ENCODE measurements around the gene PHC3.
"Not testable (repeated sequence)": the region's sequence is repeated elsewhere in the genome, so short reads cannot be mapped to it uniquely, and the experiment has no call there.

Gene PHC3

DNA sequence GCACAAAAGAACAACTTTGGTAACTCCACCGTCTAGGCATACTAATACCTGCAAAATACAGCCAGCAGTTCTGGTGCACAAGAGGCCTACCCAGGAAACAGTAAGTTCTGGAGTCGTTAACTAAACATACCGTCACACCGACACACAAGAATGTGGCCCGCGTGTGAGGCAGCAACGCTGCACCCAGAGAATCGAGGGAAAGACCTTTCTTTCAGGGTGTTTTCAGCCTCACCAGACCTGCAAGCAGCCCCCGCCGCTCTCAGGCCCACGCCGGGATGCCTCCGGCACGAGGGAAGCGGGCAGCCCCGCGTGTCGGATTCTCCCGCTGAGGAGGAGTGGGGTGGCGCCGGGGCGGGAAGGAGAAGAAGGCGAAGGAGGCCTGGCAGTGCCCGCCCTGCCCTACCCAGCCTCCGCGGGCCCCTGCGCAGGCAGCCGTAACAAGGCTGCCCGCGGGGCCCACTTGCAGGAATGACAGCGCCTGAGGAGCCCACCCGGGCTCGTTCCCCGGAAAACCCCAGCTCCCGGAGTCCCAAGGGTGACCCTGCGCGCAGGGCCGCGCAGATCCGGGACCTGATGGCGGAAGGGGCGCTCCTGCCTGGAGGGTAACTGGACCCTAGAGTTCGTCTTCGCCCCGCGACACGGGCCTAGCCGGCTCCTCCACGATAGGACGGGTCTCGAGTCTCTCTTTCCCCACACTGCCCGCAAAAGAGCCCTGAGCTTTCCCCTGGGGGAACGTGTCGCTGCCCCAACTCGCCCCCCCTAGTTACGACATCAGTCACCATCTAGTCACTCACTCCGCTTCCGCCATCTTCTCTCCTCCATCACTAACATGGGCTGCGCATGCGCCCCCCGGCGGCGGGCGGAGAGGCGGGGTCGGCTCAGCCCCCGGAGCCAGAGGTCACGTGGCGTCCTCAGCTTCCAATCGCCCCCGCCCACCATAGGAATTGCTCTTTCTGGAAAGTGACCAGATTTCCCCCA is at the start of gene PHC3:
Gene PHC3 (minus strand): TSS at position 826 of the 978 bp plus-strand sequence. CDS start 18 bp downstream, at position 808.
- peak; percentile 96 for DNase-seq

DNA sequence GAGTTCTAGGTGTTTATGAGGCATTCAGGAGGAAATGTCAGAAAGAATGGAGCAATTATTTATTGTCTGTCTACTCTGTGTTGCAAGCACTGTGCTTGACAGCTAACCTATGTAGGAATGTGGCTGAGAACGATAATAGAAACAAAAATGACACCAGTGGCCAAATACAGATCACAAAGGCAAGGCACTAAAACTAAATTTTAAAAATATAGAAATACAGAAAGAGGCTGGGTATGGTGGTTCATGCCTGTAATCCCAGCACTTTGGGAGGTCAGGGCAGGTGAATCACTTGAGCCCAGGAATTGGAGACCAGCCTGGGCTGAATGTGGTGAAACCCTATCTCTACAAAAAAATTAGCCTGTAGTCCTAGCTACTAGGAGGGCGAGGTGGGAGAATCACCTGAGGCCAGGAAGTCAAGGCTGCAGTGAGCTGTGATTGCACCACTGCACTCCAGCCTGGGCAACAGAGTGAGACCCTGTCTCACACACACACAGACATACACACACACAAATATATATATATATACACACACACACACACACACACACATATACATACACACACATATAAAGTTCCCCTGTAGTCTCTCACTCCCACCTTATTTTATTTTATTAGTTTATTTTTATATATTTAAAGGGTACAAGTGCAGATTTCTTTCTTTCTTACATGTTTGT is 46.7 kb upstream of the PHC3 start:
- no peak for DNase-seq

DNA sequence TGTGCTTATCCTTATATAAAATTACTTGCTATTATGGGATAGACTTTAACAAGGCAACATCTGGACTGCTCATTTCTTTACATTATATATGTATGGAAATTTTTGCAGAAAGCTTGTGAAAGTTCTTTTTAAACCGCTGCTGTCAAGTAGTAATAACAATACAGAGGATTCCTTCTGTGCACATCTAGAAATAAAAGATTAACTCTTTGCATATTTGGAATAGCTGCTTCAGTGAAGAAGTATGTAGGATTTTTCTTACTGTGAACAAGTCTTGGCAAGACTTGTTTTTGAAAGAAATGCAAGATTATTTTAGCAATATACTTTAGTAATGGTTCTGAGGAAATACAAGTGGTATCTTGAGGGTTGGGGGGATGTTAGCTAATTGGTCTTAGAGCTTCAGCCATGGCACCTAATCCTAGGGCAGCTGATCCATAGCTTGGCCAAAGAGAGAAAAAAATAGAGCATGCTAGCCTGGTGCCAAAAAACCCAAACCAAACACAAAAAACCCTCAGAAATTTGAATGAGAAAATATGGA is 45.0 kb upstream of the PHC3 start:
- no peak for DNase-seq

GRCh38 chr3:170225166-170225565 is 43.6 kb upstream of the PHC3 start:
- DNase-seq, result no peak

DNA sequence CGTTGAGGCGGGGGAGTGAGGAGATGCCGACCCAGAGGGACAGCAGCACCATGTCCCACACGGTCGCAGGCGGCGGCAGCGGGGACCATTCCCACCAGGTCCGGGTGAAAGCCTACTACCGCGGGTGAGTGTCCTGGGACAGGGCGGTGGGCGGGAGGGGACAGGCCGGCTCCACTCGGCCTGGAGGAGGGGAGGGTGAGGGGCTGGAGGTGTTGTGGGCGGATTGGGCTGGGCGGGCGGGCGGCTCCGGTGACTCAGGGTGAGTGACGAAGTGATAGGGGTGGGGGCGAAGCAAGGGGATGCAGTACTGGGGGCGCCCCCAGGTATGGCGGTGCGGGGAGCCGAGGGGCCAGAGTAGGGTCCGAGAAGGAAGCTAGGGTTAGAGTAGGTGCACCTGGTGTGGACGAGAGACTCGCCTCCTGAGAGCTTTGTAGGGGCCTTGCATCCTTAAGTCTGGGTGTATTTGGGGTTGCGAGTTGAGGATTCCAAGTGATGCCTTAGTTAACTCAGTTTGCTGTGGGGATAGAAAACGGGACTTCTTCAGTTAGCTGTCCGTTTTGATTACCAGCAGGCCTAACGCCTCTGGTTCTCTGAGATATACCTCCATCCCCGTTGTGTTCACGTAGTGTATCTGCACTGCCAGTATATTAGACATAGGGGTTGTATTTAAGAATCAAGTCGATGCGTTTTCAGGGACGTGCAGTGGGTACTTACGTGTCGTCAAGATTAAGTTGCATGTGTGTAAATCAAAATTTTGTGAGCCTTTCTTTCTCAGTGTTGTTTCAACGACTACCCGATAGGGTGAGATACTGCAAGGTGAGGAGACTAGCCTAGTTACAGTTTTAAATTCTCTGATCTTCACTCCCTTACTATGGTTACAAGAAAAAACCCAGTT is 41.4 kb upstream of the PHC3 start:
- peak; percentile 34 for DNase-seq

GRCh38 chr3:170221924-170222646 is 40.6 kb upstream of the PHC3 start, which contains the start of gene PRKCI:
TSS of gene PRKCI (plus strand) at chr3:170222424. CDS start at chr3:170222670, 246 bp downstream.
- peak; percentile 95 for DNase-seq

DNA sequence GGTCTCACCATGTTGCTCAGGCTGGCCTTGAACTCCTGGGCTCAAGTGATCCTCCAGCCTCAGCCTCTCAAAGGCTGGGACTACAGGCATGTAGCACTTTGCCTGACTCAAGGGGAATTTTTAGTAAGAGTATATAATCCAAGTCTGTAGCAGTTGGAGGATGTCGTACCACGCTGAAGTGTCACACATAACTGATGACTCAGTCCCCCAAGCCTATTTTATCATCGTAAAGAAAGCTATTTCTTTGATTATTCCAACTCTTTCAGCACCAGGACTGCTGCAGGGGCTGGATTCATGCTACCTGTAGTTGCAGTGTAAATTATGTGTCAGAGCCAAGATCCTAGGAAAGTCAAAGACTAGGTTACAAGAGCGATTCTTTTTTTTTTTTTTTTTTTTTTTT is 39.3 kb upstream of the PHC3 start:
- no peak for DNase-seq

GRCh38 chr3:170219850-170220249 is 38.3 kb upstream of the PHC3 start:
- no peak for DNase-seq

DNA sequence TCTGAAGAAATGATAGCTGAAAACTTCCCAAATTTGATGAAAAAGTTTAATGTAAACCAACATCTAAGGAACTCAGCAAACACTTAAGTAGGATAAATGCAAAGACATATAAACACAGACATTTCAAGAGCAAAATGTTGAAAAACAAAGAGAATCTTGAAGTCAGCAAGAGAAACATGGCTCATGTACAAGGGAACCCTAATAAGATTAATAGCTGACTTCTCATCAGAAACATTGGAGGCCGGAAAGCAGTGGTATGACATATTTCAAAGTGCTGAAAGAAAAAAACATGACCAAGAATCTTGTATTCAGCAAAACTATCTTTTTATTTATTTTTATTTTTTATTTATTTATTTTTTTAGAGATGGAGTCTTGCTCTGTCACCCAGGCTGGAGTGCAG is 30.1 kb upstream of the PHC3 start:
- DNase-seq, result no peak

DNA sequence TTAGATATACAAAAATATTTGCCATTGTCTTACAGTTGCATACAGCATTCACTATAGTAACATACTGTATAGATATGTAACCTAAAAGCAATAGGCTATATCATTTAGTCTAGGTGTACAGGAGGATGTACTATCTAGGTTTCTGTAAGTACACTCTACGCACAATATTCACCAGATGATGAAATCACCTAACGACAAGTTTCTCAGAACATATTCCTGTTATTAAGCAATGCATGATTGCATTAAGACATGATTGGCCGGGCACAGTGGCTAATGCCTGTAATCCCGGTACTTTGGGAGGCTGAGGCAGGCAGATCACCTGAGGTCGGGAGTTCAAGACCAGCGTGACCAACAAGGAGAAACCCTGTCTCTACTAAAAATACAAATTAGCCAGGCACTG is 26.2 kb upstream of the PHC3 start:
- DNase-seq, result no peak

DNA sequence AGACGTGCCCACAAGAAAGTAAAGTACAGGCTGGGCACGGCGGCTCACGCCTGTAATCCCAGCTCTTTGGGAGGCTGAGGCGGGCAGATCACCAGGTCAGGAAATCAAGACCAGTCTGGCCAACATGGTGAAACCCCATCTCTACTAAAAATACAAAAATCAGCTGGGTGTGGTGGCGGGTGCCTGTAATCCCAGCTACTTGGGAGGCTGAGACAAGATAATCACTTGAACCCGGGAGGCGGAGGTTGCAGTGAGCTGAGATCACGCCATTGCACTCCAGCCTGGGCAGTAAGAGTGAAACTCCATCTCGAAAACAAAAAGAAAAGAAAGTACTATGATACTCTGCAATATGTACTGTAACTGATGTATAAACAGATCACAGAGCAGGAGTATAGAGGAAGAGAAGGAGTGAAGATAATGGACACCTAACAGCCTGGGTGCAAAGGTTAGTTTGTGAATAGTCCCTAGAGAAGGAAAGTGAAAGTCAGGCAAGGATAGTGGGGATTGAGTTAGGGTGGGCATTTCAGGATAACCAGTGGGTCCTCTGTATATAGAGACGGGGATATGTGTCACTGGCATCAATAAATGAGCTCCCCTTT is 24.7 kb upstream of the PHC3 start:
- not testable (repeated sequence) for DNase-seq

GRCh38 chr3:170205302-170205701 is 23.8 kb upstream of the PHC3 start:
- no peak for DNase-seq

DNA sequence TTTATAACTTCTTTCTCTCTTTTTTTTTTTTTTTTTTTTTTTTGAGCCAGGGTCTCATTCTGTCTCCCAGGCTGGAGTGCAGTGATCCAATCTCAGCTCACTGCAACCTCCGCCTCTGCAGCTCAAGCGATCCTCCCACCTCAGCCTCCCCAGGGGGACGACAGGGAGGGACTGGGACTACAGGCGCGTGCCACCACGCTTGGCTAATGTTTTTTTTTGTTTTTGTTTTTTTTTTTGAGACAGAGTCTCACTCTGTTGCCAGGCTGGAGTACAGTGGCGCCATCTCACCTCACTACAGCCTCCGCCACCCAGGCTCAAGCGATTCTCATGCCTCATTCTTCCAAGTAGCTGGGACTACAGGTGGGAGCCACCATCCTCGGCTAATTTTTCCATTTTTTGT is 23.0 kb upstream of the PHC3 start:
- DNase-seq, result no peak

DNA sequence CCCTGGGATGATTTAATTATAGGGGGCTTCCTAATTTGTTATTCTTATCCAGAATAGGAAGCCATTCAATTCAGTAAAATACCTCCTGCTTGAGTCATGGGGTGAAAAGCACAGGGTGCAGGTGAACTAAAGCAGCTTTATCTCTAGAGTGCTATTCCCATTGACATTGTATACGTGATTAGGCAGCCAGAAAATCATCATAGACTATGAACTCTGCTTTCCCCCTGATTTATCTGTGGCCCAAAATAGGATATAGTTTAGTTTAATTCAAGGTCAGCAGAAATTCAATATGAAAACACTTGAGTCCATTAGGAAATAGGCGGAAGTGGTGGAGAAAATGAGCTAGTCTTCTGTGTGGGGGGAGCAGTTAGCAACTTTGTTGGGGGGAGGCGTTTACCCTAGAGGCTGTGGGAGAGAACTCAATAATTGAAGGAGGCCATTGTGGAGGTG is 22.5 kb upstream of the PHC3 start:
- no peak for DNase-seq

DNA sequence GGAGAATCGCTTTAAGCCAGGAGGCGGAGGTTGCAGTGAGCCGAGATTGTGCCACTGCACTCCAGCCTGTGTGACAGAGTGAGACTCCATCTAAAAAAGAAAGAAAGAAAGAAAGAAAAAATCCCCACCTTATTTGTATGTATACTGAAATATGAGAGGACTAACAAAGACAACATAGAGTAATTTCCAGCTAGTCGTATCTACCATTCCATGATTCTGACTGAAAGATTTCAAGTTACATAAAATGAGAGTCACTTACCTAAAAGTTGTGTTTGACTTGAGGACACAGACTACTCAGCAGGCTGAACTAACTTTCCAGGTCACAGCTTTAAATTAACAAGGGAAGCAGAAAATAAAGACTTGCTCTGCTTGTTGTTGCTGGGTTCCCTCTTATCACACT is 21.9 kb upstream of the PHC3 start:
- DNase-seq, result no peak

DNA sequence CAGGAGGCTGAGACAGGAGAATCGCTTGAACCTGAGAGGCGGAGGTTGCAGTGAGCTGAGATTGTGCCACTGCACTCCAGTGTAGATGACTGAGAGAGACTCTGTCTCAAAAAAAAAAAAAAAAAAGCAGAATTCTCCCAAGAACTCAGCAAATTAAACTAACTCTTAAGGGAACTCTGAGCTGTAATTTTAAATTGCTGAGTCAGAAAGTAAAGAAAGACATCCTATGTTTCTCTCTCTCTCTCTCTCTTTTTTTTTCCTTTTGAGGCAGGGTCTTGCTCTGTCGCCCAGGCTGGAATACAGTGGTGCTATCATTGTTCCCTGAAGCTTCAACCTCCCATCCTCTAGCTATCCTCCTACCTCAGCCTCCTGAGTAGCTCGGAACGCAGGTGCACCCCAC is 20.0 kb upstream of the PHC3 start:
- no peak for DNase-seq

- no peak for DNase-seq
These were observed 19.5 kb upstream of the PHC3 start for GRCh38 chr3:170200987-170201386.

DNA sequence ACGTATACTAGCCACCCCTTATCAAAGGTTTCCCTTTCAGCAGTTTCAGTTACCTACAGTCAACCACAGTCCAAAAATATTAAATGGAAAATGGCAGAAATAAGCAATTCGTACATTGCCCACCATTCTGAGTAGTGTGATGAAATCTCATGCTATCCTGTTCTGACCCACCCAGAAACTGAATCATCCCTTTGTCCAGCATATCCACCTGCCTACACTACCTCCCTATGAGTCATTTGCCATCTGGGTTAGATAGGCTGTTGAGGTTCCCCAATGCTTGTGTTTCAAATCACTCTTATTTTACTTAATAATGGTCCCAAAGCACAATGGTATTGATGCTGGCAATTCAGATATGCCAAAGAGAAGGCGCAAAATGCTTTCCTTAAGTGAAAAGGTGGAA is 15.3 kb upstream of the PHC3 start:
- no peak for DNase-seq

- DNase-seq, result not testable (repeated sequence)
These were observed 14.2 kb upstream of the PHC3 start for GRCh38 chr3:170195759-170196158.

GRCh38 chr3:170189398-170190256 is 8.1 kb upstream of the PHC3 start:
- DNase-seq, result no peak
